B cell (primary cell): ENCODE data around the gene CCDC107. TPM values are rescaled to one million over a fixed set of nuclear protein-coding genes. Genes with fewer than 3 reads are reported as not detected.

Experiments
- ATAC-seq: fragments of 200-7000 bp; cut with Tn5 transposase; one replicate; pipeline ENCODE4 v1.10.0; 2021; ENCODE audit warnings: low read depth, mild to moderate bottlenecking, moderate number of reproducible peaks, moderate library complexity
- CTCF ChIA-PET: fragments of 350-600 bp; sonication (Branson Sonifier 250); formaldehyde crosslinking; loops from one replicate; lab custom pipeline; 2021; ENCODE audit warnings: antibody characterized with exemption, inconsistent platforms; lab: Charles Lee
- POLR2A ChIA-PET: fragments of 350-600 bp; sonication (Branson Sonifier 250); formaldehyde crosslinking; loops from one replicate; lab custom pipeline; 2021; ENCODE audit warnings: antibody characterized with exemption; lab: Charles Lee
- DNase-seq: peaks from one replicate; pipeline ENCODE4 v3.0.0; 2013
- H2AFZ ChIP-seq: 2 replicates; pipeline ENCODE4 v1.6.1; 2012; ENCODE audit warnings: mild to moderate bottlenecking, low read depth, low read length; ENCODE audit not compliant: insufficient read depth, poor library complexity, severe bottlenecking
- H3K27ac ChIP-seq, 2 donors: 1 replicate in 1 of 2; 2 replicates in 1 of 2; pipeline ENCODE4 v1.5.1; 2012 to 2013; ENCODE audit warnings: low read length in 2 of 2, mild to moderate bottlenecking in 2 of 2, moderate library complexity in 1 of 2
- H3K27me3 ChIP-seq, 4 experiments: fragments of 200-600 bp in 1 of 4; sonication (generic) in 1 of 4; replicated peaks in 1 of 4; 1 replicate in 2 of 4; 2 replicates in 2 of 4; pipeline versions ENCODE4 v1.6.1 to v1.7.0; 2013 to 2016; ENCODE audit warnings: low read length in 3 of 4, mild to moderate bottlenecking in 2 of 4, mixed read lengths in 1 of 4, moderate library complexity in 1 of 4; ENCODE audit not compliant: insufficient read depth in 4 of 4, control insufficient read depth in 3 of 4; ENCODE audit errors: control extremely low read depth in 1 of 4
- H3K36me3 ChIP-seq, 2 experiments: replicated peaks in 1 of 2; 1 replicate in 1 of 2; 2 replicates in 1 of 2; pipeline versions ENCODE4 v1.6.1 to v1.7.1; 2013; ENCODE audit warnings: low read length in 1 of 2; ENCODE audit not compliant: insufficient read depth in 2 of 2, control insufficient read depth in 1 of 2; ENCODE audit errors: control extremely low read depth in 1 of 2, extremely low read depth in 1 of 2
- H3K4me1 ChIP-seq, 2 donors: fragments of 200-600 bp in 1 of 2; sonication (generic) in 1 of 2; 1 replicate in 1 of 2; 2 replicates in 1 of 2; pipeline versions ENCODE4 v1.5.1 to v1.6.1; 2013 to 2017; ENCODE audit warnings: low read length in 2 of 2; ENCODE audit not compliant: control insufficient read depth in 2 of 2, insufficient read depth in 2 of 2
- H3K4me2 ChIP-seq: replicated peaks from 2 replicates; pipeline ENCODE3; 2012; ENCODE audit warnings: mild to moderate bottlenecking, low read depth, low read length; ENCODE audit not compliant: poor library complexity, severe bottlenecking
- H3K4me3 ChIP-seq, 5 experiments: fragments of 200-600 bp in 1 of 5; sonication (generic) in 1 of 5; 1 replicate in 3 of 5; 2 replicates in 2 of 5; pipeline versions ENCODE4 v1.5.1 to v1.7.0; 2011 to 2016; ENCODE audit warnings: low read length in 4 of 5, mild to moderate bottlenecking in 4 of 5, low read depth in 2 of 5, control low read depth in 1 of 5, moderate library complexity in 1 of 5; ENCODE audit not compliant: insufficient read depth in 1 of 5; ENCODE audit errors: control extremely low read depth in 1 of 5, extremely low read depth in 1 of 5
- H3K79me2 ChIP-seq: fragments of 200-600 bp; sonication (generic); one replicate; pipeline ENCODE4 v1.6.0; 2016; ENCODE audit warnings: low read length; ENCODE audit not compliant: control insufficient read depth, insufficient read depth
- H3K9ac ChIP-seq: fragments of 200-600 bp; sonication (generic); 2 replicates; pipeline ENCODE4 v1.6.1; 2017; ENCODE audit warnings: mild to moderate bottlenecking, low read length, moderate library complexity
- H3K9me3 ChIP-seq, 3 donors: one replicate each; pipeline versions ENCODE4 v1.6.1 to v1.7.1; 2013; ENCODE audit warnings: low read length in 2 of 3; ENCODE audit not compliant: control insufficient read depth in 2 of 3, insufficient read depth in 1 of 3; ENCODE audit errors: control extremely low read depth in 1 of 3
- H4K20me1 ChIP-seq: 2 replicates; pipeline ENCODE4 v1.6.0; 2012; ENCODE audit warnings: mild to moderate bottlenecking, low read length; ENCODE audit not compliant: insufficient read depth, control insufficient read depth, poor library complexity, severe bottlenecking
- H3K27ac Mint-ChIP-seq: one replicate; pipeline ENCODE4 v1.8.0; 2021; ENCODE audit warnings: mixed read lengths
- H3K27me3 Mint-ChIP-seq: one replicate; pipeline ENCODE4 v1.8.0; 2021; ENCODE audit warnings: mixed read lengths
- H3K4me1 Mint-ChIP-seq: one replicate; pipeline ENCODE4 v1.8.0; 2021; ENCODE audit warnings: mixed read lengths
- H3K4me3 Mint-ChIP-seq: one replicate; pipeline ENCODE4 v1.8.0; 2021; ENCODE audit warnings: mixed read lengths
- H3K9me3 Mint-ChIP-seq: one replicate; pipeline ENCODE4 v1.8.0; 2022; ENCODE audit warnings: mixed read lengths; ENCODE audit not compliant: insufficient read depth
- EZH2 ChIP-seq: IDR thresholded peaks from 2 replicates; pipeline ENCODE4 v1.6.1; 2012; ENCODE audit warnings: borderline replicate concordance, low read depth, mild to moderate bottlenecking, moderate library complexity, low read length; ENCODE audit not compliant: insufficient read depth, poor library complexity, severe bottlenecking
- WGBS: methylation state at CpG from one replicate; pipeline ENCODE4 v1.1.5; 2013; ENCODE audit warnings: missing lambda C conversion rate; ENCODE audit not compliant: insufficient coverage; 5-methylcytosine and 5-hydroxymethylcytosine counted together
- intact Hi-C: fragments of 100-400 bp; cut with micrococcal nuclease; formaldehyde crosslinking; loops from one replicate; pipeline ENCODE4 v1.10.0; 2022
- polyA plus RNA-seq: library from polyadenylated mRNA; depleted of rRNA; stranded (reverse); fragments of >200 nt; gene quantifications from 2 replicates; pipeline ENCODE4 v1.2.3, GENCODE V29; 2012
- total RNA-seq, 2 donors: library from RNA; stranded (reverse); fragments of 120-200 nt in 1 of 2; gene quantifications; 1 replicate in 1 of 2; 2 replicates in 1 of 2; pipeline versions ENCODE4 v1.2.3 to v1.2.4, GENCODE V29; 2013 to 2022
- TF ChIP-seq, protein P1 (sequence below): fragments of 200-600 bp; IDR thresholded peaks from one replicate; pipeline ENCODE4 v1.8.0; 2022; ENCODE audit warnings: antibody characterized with exemption, mild to moderate bottlenecking

The CCDC107 gene
- total and polyA plus RNA-seq, 2 donors (not counting 1 experiment from before 2014, with no cell fraction given) = 22.5 to 33.8 TPM

- intact Hi-C loops = no loop called here
- Mint-ChIP-seq H3K27ac (peak within 1 kb of the TSS; percentile 97), H3K9me3 (no peaks in the 10 kb centered on the region), H3K27me3 (no peaks in the 10 kb centered on the region), H3K4me3 (peak within 1 kb of the TSS; percentile 97), H3K4me1 (peaks cover 66% of the 10 kb centered on the region)
- H3K9ac ChIP-seq = peak within 1 kb of the TSS; percentile 70
- H3K27me3 ChIP-seq = no peaks in the 10 kb centered on the region
- WGBS = 14% methylated on average over 5 of the region's 22 CpGs
- peaks cover 0 to 5% of the 10 kb centered on the region in 2 experiments for H3K36me3 ChIP-seq
- H3K27ac ChIP-seq = peak within 1 kb of the TSS; percentile 67 to 95
- DNase-seq (peak; percentile 57), ATAC-seq (peak; percentile 4)
- no peaks in the 10 kb centered on the region for H4K20me1 ChIP-seq
- POLR2A ChIA-PET = interaction anchor here (0.7 to 9.7 kb wide), 4 partner anchors 7 to 537 kb away, joined by 3 to 114 read pairs (median 38); partner anchors contain the start of genes CCDC107, CD72 and RMRP
- peak within 1 kb of the TSS; percentile 38 to 75 (median 65) for H3K4me3 ChIP-seq
- H2AFZ ChIP-seq = peak within 1 kb of the TSS; percentile 68
- CTCF ChIA-PET = interaction anchor here (0.8 to 15.0 kb wide), 8 partner anchors 10 to 81 kb away, joined by 3 to 357 read pairs (median 11); partner anchors contain the start of genes ARHGEF39, CCDC107, CD72 and CREB3
- TF ChIP-seq, protein P1, sequence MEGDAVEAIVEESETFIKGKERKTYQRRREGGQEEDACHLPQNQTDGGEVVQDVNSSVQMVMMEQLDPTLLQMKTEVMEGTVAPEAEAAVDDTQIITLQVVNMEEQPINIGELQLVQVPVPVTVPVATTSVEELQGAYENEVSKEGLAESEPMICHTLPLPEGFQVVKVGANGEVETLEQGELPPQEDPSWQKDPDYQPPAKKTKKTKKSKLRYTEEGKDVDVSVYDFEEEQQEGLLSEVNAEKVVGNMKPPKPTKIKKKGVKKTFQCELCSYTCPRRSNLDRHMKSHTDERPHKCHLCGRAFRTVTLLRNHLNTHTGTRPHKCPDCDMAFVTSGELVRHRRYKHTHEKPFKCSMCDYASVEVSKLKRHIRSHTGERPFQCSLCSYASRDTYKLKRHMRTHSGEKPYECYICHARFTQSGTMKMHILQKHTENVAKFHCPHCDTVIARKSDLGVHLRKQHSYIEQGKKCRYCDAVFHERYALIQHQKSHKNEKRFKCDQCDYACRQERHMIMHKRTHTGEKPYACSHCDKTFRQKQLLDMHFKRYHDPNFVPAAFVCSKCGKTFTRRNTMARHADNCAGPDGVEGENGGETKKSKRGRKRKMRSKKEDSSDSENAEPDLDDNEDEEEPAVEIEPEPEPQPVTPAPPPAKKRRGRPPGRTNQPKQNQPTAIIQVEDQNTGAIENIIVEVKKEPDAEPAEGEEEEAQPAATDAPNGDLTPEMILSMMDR = no peak
- no peak for TF ChIP-seq EZH2
- no peaks in the 10 kb centered on the region for H3K9me3 ChIP-seq
- H3K4me2 ChIP-seq = peak within 1 kb of the TSS; percentile 93
- H3K4me1 ChIP-seq = peaks cover 46 to 61% of the 10 kb centered on the region in 2 donors
- H3K79me2 ChIP-seq = peaks cover 19% of the 10 kb centered on the region
Observed at GRCh38 chr9:35650341-35651158, 7.5 kb upstream of the CCDC107 start, which contains the start of gene SIT1. SIT1 (minus strand) TSS chr9:35650931; CDS start chr9:35650853, 78 bp downstream.
